Liver (tissue), 3 donors: Measurements from ENCODE around the gene DTWD2.
"Not testable (repeated sequence)": the region's sequence is repeated elsewhere in the genome, so short reads cannot be mapped to it uniquely, and the experiment has no call there.

ENCODE experiments used
- EGR1 ChIP-seq, 2 donors: IDR thresholded peaks; 2 replicates each; pipeline ENCODE4 v1.6.1; 2016 to 2018; ENCODE audit warnings: antibody characterized with exemption in 2 of 2, low read depth in 2 of 2
- GABPA ChIP-seq, 2 donors: IDR thresholded peaks in 1 of 2; conservative IDR thresholded peaks in 1 of 2; 2 replicates each; pipeline ENCODE4 v1.6.1; 2016; ENCODE audit warnings: antibody characterized with exemption in 2 of 2, mild to moderate bottlenecking in 1 of 2, moderate library complexity in 1 of 2
- JUND ChIP-seq, 2 donors: IDR thresholded peaks; 2 replicates each; pipeline ENCODE4 v1.6.1; 2016; ENCODE audit warnings: antibody characterized with exemption in 2 of 2
- RAD21 ChIP-seq, 2 donors: IDR thresholded peaks; 2 replicates each; pipeline ENCODE4 v1.6.1; 2016; ENCODE audit warnings: antibody characterized with exemption in 2 of 2, mild to moderate bottlenecking in 2 of 2
- REST ChIP-seq: IDR thresholded peaks from 2 replicates; pipeline ENCODE4 v1.6.1; 2016; ENCODE audit warnings: antibody characterized with exemption, mild to moderate bottlenecking
- RXRA ChIP-seq, 2 donors: IDR thresholded peaks; 2 replicates each; pipeline ENCODE4 v1.6.1; 2017 to 2018; ENCODE audit warnings: antibody characterized with exemption in 2 of 2, mild to moderate bottlenecking in 1 of 2
- SP1 ChIP-seq: IDR thresholded peaks from 2 replicates; pipeline ENCODE4 v1.6.1; 2018; ENCODE audit warnings: antibody characterized with exemption, mild to moderate bottlenecking
- TAF1 ChIP-seq: conservative IDR thresholded peaks from 2 replicates; pipeline ENCODE4 v1.6.1; 2016; ENCODE audit warnings: antibody characterized with exemption, mild to moderate bottlenecking
- YY1 ChIP-seq: IDR thresholded peaks from 2 replicates; pipeline ENCODE4 v1.6.1; 2016; ENCODE audit warnings: antibody characterized with exemption, mild to moderate bottlenecking
- ZBTB33 ChIP-seq: IDR thresholded peaks from 2 replicates; pipeline ENCODE4 v1.6.1; 2016; ENCODE audit warnings: antibody characterized with exemption
- TF ChIP-seq, protein P1 (sequence below): fragments of 150-350 bp; IDR thresholded peaks from 2 replicates; pipeline ENCODE4 v1.5.1; 2017; ENCODE audit warnings: improper control_type of control experiment, low read depth, low read length; ENCODE audit not compliant: missing input control
- TF ChIP-seq, protein P2 (sequence below): IDR thresholded peaks from 2 replicates; pipeline ENCODE4 v1.6.1; 2016; ENCODE audit warnings: antibody characterized with exemption
- TF ChIP-seq, protein P3 (sequence below): IDR thresholded peaks from 2 replicates; pipeline ENCODE4 v1.6.1; 2016; ENCODE audit warnings: antibody characterized with exemption
- donor health status: healthy.
- donor health status: healthy.

DNA sequence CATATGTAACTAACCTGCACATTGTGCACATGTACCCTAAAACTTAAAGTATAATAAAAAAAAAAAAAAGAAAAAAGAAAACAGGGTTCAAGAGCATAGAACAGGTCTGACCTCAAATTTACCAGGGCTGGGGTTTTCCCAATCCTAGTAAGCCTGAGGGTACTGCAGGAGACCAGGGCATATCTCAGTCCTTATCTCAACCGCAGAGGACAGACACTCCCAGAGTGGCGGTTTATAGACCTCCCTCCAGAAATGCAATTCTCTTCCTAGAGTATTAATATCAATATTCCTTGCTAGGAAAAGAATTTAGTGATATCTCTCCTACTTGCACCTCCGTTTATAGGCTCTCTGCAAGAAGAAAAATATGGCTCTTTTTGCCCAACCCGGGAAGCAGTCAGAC is 136.6 kb downstream of the DTWD2 start:
- TF ChIP-seq, protein P1, sequence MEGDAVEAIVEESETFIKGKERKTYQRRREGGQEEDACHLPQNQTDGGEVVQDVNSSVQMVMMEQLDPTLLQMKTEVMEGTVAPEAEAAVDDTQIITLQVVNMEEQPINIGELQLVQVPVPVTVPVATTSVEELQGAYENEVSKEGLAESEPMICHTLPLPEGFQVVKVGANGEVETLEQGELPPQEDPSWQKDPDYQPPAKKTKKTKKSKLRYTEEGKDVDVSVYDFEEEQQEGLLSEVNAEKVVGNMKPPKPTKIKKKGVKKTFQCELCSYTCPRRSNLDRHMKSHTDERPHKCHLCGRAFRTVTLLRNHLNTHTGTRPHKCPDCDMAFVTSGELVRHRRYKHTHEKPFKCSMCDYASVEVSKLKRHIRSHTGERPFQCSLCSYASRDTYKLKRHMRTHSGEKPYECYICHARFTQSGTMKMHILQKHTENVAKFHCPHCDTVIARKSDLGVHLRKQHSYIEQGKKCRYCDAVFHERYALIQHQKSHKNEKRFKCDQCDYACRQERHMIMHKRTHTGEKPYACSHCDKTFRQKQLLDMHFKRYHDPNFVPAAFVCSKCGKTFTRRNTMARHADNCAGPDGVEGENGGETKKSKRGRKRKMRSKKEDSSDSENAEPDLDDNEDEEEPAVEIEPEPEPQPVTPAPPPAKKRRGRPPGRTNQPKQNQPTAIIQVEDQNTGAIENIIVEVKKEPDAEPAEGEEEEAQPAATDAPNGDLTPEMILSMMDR, result not testable (repeated sequence)
- not testable (repeated sequence) for TF ChIP-seq YY1; JUND (IDR thresholded peaks at IDR 0.05); SP1; REST; RAD21 (IDR thresholded peaks at IDR 0.05); TAF1; RXRA (IDR thresholded peaks at IDR 0.05); ZBTB33; EGR1 (IDR thresholded peaks at IDR 0.05; ENCODE audit: low read depth in 2 of 2); GABPA (IDR thresholded peaks at IDR 0.05 in 1 of 2, conservative IDR thresholded peaks at IDR 0.05 in 1 of 2)
- TF ChIP-seq, protein P2, sequence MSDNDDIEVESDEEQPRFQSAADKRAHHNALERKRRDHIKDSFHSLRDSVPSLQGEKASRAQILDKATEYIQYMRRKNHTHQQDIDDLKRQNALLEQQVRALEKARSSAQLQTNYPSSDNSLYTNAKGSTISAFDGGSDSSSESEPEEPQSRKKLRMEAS, result not testable (repeated sequence)
- TF ChIP-seq, protein P3, sequence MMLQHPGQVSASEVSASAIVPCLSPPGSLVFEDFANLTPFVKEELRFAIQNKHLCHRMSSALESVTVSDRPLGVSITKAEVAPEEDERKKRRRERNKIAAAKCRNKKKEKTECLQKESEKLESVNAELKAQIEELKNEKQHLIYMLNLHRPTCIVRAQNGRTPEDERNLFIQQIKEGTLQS, result not testable (repeated sequence)
